ENCODE data around the gene ELOB.
A peak's percentile ranks its signal among the peaks of the same experiment; 100 is the strongest.

The ELOB gene

DNA sequence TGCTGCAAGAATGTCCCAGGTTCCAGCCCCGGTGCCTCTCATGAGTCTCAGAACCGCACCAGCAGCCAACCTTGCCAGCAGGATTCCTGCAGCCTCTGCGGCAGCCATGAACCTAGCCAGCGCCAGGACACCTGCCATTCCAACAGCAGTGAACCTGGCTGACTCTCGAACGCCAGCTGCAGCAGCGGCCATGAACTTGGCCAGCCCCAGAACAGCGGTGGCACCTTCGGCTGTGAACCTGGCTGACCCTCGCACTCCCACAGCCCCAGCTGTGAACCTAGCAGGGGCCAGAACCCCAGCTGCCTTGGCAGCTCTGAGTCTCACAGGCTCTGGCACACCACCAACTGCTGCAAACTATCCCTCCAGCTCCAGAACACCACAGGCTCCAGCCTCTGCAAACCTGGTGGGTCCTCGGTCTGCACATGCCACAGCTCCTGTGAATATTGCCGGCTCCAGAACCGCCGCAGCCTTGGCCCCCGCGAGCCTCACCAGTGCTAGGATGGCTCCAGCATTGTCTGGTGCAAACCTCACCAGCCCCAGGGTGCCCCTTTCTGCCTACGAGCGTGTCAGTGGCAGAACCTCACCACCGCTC, 9.8 kb downstream of the ELOB start:
- DNase-seq = no peak

DNA sequence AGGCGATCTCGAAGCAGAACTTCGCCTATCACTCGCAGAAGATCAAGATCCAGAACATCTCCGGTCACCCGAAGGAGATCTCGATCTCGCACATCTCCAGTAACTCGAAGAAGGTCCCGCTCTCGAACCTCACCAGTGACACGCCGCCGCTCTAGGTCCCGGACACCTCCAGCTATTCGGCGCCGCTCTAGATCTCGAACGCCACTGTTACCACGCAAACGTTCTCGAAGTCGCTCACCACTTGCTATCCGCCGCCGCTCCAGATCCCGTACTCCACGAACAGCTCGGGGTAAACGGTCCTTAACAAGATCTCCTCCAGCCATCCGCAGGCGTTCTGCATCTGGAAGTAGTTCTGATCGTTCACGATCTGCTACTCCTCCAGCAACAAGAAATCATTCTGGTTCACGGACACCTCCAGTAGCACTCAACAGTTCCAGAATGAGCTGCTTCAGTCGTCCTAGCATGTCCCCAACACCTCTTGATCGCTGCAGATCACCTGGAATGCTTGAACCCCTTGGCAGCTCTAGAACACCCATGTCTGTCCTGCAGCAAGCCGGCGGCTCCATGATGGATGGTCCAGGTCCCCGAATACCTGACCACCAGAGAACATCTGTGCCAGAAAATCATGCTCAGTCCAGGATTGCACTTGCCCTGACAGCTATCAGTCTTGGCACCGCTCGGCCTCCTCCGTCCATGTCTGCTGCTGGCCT, 10.5 kb downstream of the ELOB start:
- no peak for DNase-seq

DNA sequence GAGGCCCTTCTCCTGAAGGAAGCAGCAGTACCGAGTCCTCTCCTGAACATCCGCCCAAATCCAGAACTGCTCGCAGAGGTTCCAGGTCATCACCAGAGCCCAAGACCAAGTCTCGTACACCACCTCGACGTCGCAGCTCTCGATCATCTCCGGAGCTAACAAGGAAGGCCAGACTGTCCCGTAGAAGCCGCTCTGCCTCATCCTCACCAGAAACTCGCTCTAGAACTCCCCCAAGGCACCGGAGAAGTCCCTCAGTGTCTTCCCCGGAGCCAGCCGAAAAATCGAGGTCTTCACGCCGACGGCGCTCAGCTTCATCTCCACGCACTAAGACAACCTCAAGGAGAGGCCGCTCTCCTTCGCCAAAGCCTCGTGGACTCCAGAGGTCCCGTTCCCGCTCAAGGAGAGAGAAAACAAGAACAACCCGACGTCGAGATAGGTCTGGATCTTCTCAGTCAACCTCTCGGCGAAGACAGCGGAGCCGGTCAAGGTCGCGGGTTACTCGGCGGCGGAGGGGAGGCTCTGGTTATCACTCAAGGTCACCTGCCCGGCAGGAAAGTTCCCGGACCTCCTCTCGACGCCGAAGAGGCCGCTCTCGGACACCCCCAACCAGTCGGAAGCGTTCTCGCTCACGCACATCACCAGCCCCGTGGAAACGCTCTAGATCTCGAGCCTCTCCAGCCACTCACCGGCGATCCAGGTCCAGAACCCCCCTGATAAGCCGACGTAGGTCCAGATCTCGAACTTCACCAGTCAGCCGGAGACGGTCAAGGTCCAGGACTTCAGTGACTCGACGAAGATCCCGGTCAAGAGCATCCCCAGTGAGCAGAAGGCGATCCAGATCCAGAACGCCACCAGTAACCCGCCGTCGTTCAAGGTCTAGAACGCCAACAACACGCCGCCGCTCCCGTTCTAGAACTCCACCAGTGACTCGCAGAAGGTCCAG, 11.3 kb downstream of the ELOB start:
- DNase-seq = no peak

DNA sequence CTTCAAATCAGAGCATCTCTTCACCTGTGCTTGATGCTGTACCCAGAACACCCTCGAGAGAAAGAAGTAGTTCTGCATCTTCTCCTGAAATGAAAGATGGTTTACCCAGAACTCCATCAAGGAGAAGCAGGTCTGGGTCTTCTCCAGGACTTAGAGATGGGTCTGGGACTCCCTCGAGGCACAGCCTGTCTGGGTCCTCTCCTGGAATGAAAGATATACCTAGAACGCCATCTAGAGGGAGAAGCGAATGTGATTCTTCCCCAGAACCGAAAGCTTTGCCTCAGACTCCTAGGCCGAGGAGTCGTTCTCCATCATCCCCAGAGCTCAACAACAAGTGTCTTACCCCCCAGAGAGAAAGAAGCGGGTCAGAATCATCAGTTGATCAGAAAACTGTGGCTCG, 12.4 kb downstream of the ELOB start:
- no peak for DNase-seq

DNA sequence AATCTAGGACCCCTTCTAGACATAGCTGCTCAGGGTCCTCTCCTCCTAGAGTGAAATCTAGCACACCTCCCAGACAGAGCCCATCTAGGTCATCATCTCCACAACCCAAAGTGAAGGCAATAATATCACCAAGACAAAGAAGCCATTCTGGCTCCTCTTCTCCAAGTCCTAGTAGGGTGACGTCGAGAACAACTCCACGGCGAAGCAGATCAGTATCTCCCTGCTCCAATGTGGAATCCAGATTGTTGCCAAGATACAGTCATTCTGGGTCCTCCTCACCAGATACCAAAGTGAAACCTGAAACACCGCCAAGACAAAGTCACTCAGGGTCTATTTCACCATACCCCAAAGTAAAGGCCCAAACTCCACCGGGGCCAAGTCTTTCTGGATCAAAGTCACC, 13.9 kb downstream of the ELOB start:
- no peak for DNase-seq

DNA sequence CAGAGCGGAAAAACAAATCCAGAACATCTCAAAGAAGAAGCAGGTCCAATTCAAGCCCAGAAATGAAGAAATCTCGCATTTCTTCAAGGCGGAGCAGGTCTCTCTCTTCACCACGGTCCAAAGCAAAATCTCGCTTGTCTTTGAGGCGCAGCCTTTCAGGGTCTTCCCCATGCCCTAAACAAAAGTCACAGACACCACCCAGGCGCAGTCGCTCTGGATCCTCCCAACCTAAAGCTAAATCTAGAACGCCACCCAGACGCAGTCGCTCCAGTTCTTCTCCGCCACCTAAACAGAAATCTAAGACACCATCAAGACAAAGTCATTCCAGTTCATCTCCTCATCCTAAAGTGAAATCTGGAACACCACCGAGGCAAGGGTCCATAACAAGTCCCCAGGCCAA, 14.4 kb downstream of the ELOB start:
- no peak for DNase-seq

DNA sequence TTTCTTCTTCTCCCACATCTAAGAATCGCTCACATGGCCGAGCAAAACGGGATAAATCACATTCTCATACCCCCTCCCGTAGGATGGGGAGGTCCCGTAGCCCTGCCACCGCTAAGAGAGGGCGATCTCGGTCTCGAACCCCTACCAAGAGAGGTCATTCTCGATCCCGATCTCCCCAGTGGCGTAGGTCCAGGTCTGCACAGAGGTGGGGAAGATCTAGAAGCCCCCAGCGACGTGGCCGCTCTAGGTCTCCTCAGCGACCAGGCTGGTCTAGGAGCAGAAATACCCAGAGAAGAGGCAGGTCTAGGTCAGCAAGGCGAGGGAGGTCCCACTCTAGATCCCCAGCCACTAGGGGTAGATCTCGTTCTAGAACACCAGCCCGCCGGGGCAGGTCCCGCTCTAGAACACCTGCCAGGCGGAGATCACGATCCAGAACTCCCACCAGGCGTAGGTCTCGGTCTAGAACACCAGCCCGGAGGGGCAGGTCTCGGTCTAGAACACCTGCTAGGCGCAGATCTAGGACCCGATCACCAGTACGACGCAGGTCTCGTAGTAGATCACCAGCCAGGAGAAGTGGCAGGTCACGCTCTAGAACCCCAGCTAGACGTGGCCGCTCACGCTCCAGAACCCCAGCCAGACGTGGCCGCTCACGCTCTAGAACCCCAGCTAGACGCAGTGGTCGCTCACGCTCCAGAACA, 15.0 kb downstream of the ELOB start:
- DNase-seq = no peak

DNA sequence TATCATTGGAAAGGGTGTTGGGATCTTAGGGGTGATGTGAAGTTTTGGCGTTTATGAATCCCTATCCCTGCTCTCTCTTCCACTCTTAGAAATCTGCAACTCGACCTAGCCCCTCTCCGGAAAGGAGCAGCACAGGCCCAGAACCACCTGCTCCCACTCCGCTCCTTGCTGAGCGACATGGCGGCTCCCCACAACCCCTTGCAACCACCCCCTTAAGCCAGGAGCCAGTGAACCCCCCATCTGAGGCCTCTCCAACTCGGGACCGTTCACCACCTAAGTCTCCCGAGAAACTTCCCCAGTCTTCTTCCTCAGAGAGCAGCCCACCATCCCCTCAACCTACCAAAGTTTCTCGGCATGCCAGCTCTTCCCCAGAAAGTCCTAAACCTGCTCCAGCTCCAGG, 15.6 kb downstream of the ELOB start:
- no peak for DNase-seq

DNA sequence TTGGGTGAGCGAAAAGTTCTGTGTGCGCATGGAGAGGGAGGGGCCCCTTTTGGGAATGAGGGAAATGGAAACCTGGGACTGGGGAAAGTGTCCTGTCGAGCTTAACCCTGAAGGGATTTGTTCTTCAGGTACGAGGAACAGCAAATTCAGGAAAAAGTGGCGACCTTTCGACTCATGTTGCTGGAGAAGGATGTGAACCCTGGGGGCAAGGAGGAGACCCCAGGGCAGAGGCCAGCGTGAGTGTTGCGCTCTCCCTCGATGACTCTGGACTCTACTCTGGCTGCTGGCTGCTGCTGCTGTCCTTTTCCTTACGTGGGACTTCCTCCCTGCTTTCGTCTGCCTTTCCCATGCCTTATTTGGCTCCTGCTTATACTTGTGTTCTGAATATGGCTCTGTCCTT, 19.7 kb downstream of the ELOB start:
- no peak for DNase-seq

DNA sequence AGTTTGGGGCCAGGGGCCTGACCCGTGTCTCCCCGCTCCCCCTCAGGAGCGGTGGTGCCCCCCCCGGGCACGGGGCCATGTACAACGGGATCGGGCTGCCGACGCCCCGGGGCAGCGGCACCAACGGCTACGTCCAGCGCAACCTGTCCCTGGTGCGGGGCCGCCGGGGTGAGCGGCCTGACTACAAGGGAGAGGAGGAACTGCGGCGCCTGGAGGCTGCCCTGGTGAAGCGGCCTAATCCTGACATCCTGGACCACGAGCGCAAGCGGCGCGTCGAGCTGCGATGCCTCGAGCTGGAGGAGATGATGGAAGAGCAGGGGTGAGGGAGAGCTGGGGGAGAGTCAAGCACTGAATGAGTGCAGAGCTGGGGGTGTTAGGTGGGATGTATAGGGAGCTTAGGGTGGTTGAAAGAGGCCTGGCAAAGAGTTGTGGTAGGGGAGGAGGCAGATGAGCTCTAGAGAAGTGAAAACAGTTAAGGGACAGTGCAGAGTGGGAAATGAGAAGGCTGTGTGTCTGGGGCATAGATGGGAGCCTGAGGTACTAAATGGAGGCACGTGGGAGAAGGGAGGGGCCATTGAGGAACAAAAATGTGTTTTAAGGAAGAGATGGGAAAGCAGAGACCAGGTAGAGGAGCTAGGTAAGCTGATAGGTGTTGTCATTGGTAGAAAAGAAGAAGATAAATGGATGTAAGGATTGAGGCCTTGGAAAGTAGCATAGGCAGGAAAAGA, 20.6 kb downstream of the ELOB start:
- DNase-seq = no peak

DNA sequence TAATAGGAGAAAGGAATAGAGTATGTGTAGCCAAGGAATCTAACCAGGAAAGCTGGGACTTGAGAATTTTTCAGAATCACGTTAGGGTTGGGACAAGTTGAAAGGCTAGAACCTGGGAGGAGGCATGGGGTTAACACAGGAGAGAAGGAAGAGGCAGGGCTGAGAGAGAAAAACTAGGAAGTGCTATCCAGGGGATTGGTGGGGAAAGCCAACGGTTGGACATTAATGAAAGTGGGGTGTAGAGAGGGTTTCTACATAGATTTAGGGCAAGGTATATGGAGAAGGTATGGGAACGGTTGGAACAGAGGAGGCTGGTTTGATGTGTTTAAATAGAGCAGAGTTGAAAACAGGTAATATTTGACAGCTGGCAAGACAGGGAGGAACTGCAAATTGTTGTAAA, 21.9 kb downstream of the ELOB start:
- DNase-seq = no peak

DNA sequence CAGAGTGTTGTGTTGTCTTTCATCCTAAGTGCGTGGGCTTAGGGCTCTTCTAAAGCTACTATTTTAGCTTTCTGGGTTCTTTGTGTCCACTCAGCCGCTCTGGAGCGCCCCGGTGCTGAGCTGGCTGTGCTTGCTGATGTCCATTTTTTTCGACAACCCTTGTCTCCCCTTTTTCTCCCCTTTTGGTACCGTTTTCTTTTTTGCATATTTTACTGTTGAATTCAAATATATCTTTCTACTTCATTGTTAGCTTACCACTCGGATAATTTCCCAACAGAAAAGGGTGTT, 23.4 kb downstream of the ELOB start:
- DNase-seq = no peak

DNA sequence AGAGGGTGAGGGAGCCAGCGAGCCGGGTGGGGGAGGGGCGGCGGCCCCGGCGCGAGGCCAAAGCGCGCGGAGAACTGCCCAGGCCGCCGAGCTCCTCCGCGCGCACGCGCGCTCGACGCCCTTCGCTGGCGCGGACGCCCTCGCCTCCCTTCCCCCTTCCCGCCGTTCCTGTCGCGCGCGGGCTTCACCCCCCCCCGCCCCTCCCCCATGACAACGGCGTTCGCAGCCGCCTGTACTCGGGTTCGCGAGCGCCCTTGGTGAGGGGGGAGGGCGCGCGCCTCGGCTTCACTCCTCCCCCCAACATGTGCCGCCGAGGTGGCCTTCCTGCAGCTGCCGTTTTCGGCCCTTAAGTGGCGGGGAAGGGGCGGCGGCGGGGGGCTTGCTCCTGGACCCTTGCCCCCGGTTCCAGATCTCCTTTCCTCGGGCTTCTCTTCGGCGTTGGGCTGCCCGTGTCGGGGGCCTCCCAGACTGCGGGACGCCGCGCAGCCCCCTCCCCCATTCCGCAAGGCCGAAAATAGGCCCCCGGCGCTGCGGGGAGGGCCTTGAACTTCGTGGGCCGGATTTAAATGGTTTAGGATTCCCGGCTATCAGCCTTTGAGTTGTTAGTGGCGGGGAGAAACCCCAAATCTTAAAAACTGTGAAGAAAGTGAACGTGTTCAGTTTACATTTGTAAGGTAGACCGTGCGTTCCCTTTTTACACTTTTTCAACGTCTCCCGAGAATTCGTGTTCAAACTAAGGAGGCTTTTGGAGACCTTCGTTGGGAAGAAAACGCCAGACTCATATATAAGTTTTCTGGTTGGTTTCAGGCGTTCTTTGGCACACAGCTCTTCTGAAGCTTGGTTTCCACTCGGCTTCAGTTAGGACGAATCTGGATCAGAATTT, 24.0 kb downstream of the ELOB start:
- peak in 1 of 2 donors; percentile 59 for DNase-seq

DNA sequence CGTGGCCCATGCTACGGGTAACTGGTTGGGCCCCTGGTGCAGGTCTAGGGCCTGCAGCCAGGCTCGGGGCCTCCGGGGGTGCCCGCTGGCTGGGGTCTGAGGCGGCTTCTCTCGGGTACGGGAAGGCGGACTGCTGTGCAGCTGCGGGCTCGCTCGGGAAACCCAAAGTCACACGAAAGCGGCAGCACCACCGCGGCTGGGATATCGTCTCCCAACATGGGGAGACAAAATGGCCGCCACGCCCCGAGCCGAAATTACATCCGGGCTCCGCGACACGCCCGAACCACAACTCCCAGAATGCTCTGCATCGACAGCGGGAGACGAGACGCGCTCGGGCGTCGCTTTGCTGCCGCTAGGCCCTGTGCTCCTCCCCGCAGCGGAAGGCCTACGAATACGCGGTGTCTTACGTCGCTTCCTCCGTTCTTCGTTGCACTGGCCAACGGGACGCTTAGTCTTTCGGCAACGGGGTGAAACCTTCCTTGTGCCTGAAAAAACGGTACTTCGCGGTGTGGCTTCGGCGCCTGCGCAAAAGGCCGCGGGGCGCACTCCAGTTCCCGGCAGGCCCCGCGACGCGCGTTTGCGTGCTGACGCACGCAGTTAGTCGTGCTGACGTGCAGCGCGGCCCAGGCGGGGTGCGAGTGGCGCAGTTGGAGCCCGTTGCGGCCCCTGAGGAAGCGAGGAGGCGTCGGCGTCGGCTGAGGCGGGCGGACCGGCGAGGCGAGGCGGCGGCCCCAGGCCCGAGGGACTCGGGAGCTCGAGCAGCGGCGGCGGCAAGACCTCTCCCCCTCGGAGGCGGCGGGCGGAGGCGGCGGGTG, 24.8 kb downstream of the ELOB start, which contains the start of gene SRRM2:
Gene SRRM2 (plus strand): TSS at position 604 of the 815 bp plus-strand sequence. CDS start 3,727 bp downstream, outside the sequence.
- peak; percentile 86 to 89 for DNase-seq

DNA sequence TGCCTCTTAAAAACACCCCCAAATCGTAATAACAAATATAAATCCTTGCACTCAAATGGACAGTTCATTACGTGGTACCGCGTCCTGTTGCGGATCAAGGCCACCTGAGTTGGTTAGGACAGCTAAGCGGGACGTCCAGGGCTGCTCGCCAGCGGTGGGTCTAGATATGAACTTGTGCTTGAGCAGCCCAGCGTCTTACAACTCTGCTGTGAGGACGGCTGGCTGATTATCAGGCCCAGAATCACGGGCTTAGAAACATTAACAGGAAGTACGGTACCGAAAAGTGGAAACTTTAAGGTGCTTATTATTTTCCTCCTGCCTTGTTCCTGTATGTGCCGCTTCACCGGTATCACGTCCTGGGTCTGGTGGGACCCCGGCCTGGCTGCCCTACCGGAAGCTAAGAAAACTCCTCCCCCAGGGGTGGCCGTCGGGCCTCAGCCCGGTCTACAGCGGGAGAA, 25.5 kb downstream of the ELOB start:
- no peak for DNase-seq

DNA sequence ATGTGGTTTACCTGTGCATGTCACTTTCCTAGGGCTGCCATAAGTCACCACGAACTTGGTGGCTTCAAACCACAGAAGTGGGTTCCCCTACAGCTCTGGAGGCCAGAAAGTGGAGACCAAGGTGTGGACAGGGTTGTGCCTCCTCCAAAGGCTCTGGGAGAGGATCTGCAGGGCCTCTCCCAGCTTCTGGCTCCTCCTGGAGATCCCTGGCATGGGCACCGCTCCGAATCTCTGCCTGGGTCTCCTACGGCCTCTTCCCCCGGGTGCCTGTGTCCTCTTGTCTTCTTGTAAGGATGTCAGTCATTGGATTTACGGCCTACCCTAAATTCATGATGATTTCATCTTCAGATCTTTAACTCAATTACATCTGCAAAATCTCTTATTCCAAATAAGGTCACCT, 27.1 kb downstream of the ELOB start:
- DNase-seq = no peak

DNA sequence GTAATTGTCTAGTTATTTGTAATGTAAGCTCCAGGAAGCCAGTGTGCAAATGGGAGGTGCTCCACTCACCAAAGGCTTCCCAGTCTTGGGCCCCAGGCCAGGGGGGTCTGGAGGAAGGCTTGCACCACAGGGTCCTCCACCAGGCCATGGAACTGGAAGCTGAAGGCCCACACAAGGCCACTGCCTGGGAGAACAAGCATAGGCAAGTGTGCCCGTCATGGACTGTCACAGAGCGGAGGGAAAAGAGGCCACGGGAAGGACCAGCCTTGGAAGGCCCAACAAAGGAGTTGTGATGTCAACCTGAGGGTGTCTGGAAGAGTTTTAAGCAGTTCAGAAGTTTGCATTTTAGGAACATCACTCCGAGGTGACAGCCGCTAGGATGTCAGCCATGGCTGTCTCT, 27.6 kb downstream of the ELOB start:
- no peak for DNase-seq

DNA sequence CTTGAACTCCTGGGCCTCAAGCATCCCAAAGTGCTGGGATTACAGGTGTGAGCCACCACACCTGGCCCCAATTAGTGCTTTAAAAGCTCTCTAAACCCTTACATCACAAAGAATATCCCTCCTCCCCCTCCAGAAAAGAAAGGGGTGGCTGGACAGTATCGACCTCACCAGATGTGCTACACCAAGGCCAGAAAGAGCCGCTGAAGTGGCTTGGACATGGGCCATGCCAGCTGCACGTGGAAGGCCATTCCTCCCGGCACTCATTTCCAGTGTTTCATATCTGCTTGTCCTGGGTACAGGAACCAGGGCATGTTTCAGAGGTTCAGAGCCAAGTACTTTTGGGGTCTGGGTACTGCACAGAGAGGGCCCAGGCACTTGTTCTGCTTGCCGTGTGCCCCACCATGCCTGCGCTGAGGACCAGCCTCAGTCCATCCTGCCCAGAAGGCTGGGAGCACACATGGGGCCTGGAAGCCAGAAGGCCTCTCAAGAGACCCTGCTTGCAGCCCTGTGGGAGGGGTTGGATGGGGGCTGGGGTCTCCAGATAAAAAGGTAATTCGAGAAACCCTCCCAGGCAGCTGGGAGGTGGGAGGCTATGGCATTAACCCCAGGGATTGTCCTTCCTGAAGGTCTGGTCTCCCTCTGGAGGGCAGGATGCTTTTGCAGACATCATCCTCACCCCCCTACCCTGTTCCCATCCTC, 28.2 kb downstream of the ELOB start:
- no peak for DNase-seq

DNA sequence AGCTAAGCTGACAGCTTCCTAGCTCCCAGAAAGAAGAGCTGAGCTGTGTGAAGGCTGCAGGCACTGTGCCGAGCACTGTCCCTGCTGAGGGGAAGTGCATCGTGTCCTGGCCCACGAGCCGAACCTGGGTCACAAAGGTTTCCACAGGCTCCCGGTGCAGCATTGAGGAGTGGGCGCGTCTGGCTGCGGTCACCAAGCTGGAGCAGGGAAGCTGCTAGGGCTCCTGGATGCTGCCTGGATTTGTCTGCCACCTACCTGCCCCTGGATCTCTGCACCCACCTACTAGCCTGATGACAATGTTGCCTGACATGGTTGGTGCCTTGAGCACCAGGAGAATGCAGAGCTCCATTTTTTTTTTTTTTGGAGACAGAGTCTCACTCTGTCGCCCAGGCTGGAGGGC, 31.1 kb downstream of the ELOB start:
- DNase-seq = no peak
